Neutrophil (primary cell): ENCODE measurements around the gene RELA.

Experiments used
- H3K27ac ChIP-seq: fragments of 200-600 bp; sonication (generic); 2 replicates; pipeline ENCODE4 v1.5.1; 2016; ENCODE audit warnings: mild to moderate bottlenecking, moderate library complexity
- H3K27me3 ChIP-seq: fragments of 200-600 bp; sonication (generic); 2 replicates; pipeline ENCODE4 v1.6.0; 2016; ENCODE audit warnings: mild to moderate bottlenecking
- H3K36me3 ChIP-seq: fragments of 200-600 bp; sonication (generic); 2 replicates; pipeline ENCODE4 v1.5.1; 2017
- H3K4me1 ChIP-seq, 2 experiments: fragments of 200-600 bp in 1 of 2; sonication (generic) in 1 of 2; 1 replicate in 1 of 2; 2 replicates in 1 of 2; pipeline versions ENCODE4 v1.5.1 to v1.6.1; 2013 to 2016; ENCODE audit warnings: low read depth in 1 of 2, low read length in 1 of 2, mild to moderate bottlenecking in 1 of 2, moderate library complexity in 1 of 2; ENCODE audit not compliant: control insufficient read depth in 1 of 2, insufficient read depth in 1 of 2
- H3K4me3 ChIP-seq, 2 experiments: fragments of 200-600 bp in 1 of 2; sonication (generic) in 1 of 2; 1 replicate in 1 of 2; 2 replicates in 1 of 2; pipeline ENCODE4 v1.5.1; 2013 to 2016; ENCODE audit warnings: low read depth in 1 of 2, low read length in 1 of 2, mild to moderate bottlenecking in 1 of 2, moderate library complexity in 1 of 2
- H3K9me3 ChIP-seq: fragments of 200-600 bp; sonication (generic); 2 replicates; pipeline ENCODE4 v1.5.1; 2016
- CTCF ChIP-seq: fragments of 200-600 bp; sonication (generic); IDR thresholded peaks from 2 replicates; pipeline ENCODE4 v1.5.1; 2016; ENCODE audit warnings: antibody characterized with exemption

RELA gene

GRCh38 chr11:65625628-65626342 lies 36.9 kb downstream of the RELA start:
- peaks cover 3 to 6% of the 10 kb centered on the region in 2 experiments for H3K4me1 ChIP-seq
- TF ChIP-seq CTCF = peak; percentile 83
- H3K27ac ChIP-seq = peak overlapping the region; percentile 65
- peaks cover 99% of the 10 kb centered on the region for H3K36me3 ChIP-seq
- no peaks in the 10 kb centered on the region for H3K9me3 ChIP-seq
- no peaks in the 10 kb centered on the region for H3K27me3 ChIP-seq
- H3K4me3 ChIP-seq = no peak overlapping the region

- Histone ChIP-seq H3K36me3 (peaks cover 99% of the 10 kb centered on the region), H3K27me3 (no peaks in the 10 kb centered on the region), H3K9me3 (no peaks in the 10 kb centered on the region), H3K4me3 (no peak overlapping the region), H3K4me1 (peaks cover 3 to 6% of the 10 kb centered on the region in 2 experiments), H3K27ac (no peak overlapping the region)
- TF ChIP-seq CTCF = no peak
These were observed 37.6 kb downstream of the RELA start for GRCh38 chr11:65624931-65625627.

GRCh38 chr11:65623852-65624616 lies 38.7 kb downstream of the RELA start:
- no peaks in the 10 kb centered on the region for H3K9me3 ChIP-seq
- TF ChIP-seq CTCF = no peak
- no peak overlapping the region for H3K4me3 ChIP-seq
- peaks cover 3 to 6% of the 10 kb centered on the region in 2 experiments for H3K4me1 ChIP-seq
- H3K27ac ChIP-seq = no peak overlapping the region
- no peaks in the 10 kb centered on the region for H3K27me3 ChIP-seq
- H3K36me3 ChIP-seq = peaks cover 99% of the 10 kb centered on the region

GRCh38 chr11:65623177-65623576 lies 39.5 kb downstream of the RELA start:
- TF ChIP-seq CTCF = no peak
- Histone ChIP-seq H3K9me3 (no peaks in the 10 kb centered on the region), H3K4me3 (no peak overlapping the region), H3K27ac (no peak overlapping the region), H3K4me1 (peaks cover 3 to 6% of the 10 kb centered on the region in 2 experiments), H3K36me3 (peaks cover 99% of the 10 kb centered on the region), H3K27me3 (no peaks in the 10 kb centered on the region)

- H3K27me3 ChIP-seq = no peaks in the 10 kb centered on the region
- H3K36me3 ChIP-seq = peaks cover 99% of the 10 kb centered on the region
- TF ChIP-seq CTCF = no peak
- no peaks in the 10 kb centered on the region for H3K9me3 ChIP-seq
- no peak overlapping the region for H3K4me3 ChIP-seq
- peaks cover 6 to 11% of the 10 kb centered on the region in 2 experiments for H3K4me1 ChIP-seq
- no peak overlapping the region for H3K27ac ChIP-seq
These were observed 40.7 kb downstream of the RELA start for GRCh38 chr11:65622011-65622410.
